ENCODE measurements around the gene TECTA.

GRCh38 chr11:121122328-121122727 is 21.3 kb downstream of the TECTA start:
- no peak for TF ChIP-seq POLR2A (IDR thresholded peaks at IDR 0.05)
- TF ChIP-seq, protein P1, sequence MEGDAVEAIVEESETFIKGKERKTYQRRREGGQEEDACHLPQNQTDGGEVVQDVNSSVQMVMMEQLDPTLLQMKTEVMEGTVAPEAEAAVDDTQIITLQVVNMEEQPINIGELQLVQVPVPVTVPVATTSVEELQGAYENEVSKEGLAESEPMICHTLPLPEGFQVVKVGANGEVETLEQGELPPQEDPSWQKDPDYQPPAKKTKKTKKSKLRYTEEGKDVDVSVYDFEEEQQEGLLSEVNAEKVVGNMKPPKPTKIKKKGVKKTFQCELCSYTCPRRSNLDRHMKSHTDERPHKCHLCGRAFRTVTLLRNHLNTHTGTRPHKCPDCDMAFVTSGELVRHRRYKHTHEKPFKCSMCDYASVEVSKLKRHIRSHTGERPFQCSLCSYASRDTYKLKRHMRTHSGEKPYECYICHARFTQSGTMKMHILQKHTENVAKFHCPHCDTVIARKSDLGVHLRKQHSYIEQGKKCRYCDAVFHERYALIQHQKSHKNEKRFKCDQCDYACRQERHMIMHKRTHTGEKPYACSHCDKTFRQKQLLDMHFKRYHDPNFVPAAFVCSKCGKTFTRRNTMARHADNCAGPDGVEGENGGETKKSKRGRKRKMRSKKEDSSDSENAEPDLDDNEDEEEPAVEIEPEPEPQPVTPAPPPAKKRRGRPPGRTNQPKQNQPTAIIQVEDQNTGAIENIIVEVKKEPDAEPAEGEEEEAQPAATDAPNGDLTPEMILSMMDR (IDR thresholded peaks at IDR 0.05): no peak
